Measurements from ENCODE around the gene KRTAP10-11.

DNA sequence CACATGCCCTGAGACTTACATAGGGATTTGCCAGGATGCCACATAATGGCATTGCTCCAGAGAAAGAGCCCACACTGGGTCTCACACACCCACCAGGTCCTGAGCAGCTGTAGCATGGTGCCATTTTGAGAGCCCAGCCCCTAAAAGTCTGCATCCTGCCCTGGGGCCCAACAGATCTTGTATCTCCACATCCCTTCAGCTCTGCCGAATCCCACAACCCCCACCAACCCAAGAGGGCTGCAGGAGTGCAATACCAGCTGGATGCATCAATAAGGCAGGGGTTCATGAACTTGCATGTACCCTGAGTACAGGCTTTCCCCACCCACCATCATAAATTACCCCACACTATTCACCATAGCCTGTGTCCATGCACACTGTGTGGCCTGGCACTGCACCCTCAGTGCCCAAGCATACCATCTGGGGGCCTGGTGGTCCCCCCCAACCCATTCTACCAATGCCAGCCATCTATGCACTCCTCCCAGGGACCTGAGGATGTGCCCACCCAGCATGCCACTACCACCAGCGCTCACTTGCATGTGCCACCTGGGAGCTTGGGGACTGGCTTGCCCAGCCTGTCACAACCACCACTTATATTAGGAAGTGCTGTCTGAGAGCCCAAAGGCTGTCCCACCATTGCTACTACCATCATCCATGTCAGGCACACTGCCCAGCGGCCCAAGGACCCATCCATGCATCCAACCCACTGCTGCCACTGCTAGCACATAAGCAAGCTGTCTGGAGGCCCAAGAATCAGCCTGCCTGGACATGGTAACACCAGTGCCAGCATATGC is 24.6 kb downstream of the KRTAP10-11 start:
- TF ChIP-seq, protein P1, sequence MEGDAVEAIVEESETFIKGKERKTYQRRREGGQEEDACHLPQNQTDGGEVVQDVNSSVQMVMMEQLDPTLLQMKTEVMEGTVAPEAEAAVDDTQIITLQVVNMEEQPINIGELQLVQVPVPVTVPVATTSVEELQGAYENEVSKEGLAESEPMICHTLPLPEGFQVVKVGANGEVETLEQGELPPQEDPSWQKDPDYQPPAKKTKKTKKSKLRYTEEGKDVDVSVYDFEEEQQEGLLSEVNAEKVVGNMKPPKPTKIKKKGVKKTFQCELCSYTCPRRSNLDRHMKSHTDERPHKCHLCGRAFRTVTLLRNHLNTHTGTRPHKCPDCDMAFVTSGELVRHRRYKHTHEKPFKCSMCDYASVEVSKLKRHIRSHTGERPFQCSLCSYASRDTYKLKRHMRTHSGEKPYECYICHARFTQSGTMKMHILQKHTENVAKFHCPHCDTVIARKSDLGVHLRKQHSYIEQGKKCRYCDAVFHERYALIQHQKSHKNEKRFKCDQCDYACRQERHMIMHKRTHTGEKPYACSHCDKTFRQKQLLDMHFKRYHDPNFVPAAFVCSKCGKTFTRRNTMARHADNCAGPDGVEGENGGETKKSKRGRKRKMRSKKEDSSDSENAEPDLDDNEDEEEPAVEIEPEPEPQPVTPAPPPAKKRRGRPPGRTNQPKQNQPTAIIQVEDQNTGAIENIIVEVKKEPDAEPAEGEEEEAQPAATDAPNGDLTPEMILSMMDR (IDR thresholded peaks at IDR 0.05): no peak
- no peak for TF ChIP-seq EZH2phosphoT487 (IDR thresholded peaks at IDR 0.05)
